ENCODE measurements around the gene IKBKE.
"Not testable (repeated sequence)": the region's sequence is repeated elsewhere in the genome, so short reads cannot be mapped to it uniquely, and the experiment has no call there.

IKBKE gene

DNA sequence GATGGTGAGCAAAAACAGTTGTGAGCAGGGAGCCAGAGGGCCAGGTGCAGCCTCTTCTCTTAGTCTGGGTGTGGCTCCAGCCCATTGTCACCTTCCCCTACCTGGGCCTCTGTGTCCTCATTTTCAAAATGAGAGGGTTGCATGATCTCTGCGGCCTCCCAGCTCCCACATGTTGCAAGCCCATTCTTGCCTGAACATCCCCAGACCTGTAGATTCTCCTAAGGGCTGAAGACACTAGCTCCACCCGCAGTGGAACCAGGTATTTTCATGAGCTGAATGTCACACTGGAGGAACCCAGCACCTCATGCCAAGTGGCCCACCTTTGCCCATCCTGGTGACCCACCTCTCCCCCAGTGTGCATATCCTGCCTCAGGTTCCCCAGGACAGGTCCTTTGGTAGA lies 12.3 kb downstream of the IKBKE start:
- Histone ChIP-seq H3K27me3 (ENCODE audit: insufficient read depth, low read length, poor library complexity, severe bottlenecking) (no peaks in the 10 kb centered on the region), H3K9me3 (ENCODE audit: insufficient read depth, low read depth, low read length) (no peaks in the 10 kb centered on the region), H3K4me1 (ENCODE audit: insufficient read depth, low read length, poor library complexity, severe bottlenecking) (peaks cover 4% of the 10 kb centered on the region), H3K4me2 (ENCODE audit: low read depth, low read length, poor library complexity, severe bottlenecking) (no peak overlapping the region), H4K20me1 (ENCODE audit: insufficient read depth, low read length, poor library complexity, severe bottlenecking) (no peaks in the 10 kb centered on the region), H3K4me3 (ENCODE audit: low read length, poor library complexity, severe bottlenecking) (no peak overlapping the region), H2AFZ (ENCODE audit: low read length) (no peak overlapping the region), H3K79me2 (ENCODE audit: insufficient read depth, low read length) (no peaks in the 10 kb centered on the region), H3K9ac (ENCODE audit: low read depth, low read length, poor library complexity, severe bottlenecking) (no peak overlapping the region), H3K9me2 (replicated peaks; ENCODE audit: low read depth, low read length) (no peaks in the 10 kb centered on the region), H3F3A (ENCODE audit: low read depth) (no peaks in the 10 kb centered on the region), H3K36me3 (ENCODE audit: insufficient read depth, low read length) (peaks cover 43% of the 10 kb centered on the region; the same call in 1 of the 2 replicates)
- TF ChIP-seq EZH2phosphoT487 (IDR thresholded peaks at IDR 0.05; ENCODE audit: borderline replicate concordance) (no peak), CTCF (conservative IDR thresholded peaks at IDR 0.05; ENCODE audit: low read length) (no peak)

DNA sequence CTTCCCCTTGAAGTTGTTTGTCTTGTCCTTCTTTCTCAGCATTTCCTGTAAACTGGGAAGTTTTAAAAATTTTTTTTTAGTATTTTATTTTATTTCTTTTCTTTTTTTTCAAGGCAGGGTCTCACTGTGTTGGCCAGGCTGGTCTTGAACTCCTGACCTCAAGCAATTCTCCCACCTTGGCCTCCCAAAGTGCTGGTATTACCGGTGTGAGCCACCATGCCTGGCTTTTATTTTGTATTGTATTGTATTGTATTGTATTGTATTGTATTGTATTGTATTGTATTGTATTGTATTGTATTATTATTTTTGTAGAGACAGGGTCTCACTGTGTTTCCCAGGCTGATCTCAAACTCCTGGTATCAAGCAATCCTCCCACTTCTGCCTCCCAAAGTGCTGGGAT lies 13.6 kb downstream of the IKBKE start:
- H3K9me3 ChIP-seq (ENCODE audit: insufficient read depth, low read depth, low read length); H3F3A ChIP-seq (ENCODE audit: low read depth); H2AFZ ChIP-seq (ENCODE audit: low read length); H3K4me3 ChIP-seq (ENCODE audit: low read length, poor library complexity, severe bottlenecking); H3K9ac ChIP-seq (ENCODE audit: low read depth, low read length, poor library complexity, severe bottlenecking); H3K4me2 ChIP-seq (ENCODE audit: low read depth, low read length, poor library complexity, severe bottlenecking); H4K20me1 ChIP-seq (ENCODE audit: insufficient read depth, low read length, poor library complexity, severe bottlenecking); H3K4me1 ChIP-seq (ENCODE audit: insufficient read depth, low read length, poor library complexity, severe bottlenecking); H3K27me3 ChIP-seq (ENCODE audit: insufficient read depth, low read length, poor library complexity, severe bottlenecking); H3K9me2 ChIP-seq (replicated peaks; ENCODE audit: low read depth, low read length); H3K79me2 ChIP-seq (ENCODE audit: insufficient read depth, low read length): not testable (repeated sequence)
- H3K36me3 ChIP-seq (ENCODE audit: insufficient read depth, low read length) = peaks cover 31% of the 10 kb centered on the region; the same call in 1 of the 2 replicates

- Histone ChIP-seq H4K20me1 (ENCODE audit: insufficient read depth, low read length, poor library complexity, severe bottlenecking) (no peaks in the 10 kb centered on the region), H3K36me3 (ENCODE audit: insufficient read depth, low read length) (peaks cover 27% of the 10 kb centered on the region; the same call in 1 of the 2 replicates), H3K9me2 (replicated peaks; ENCODE audit: low read depth, low read length) (no peaks in the 10 kb centered on the region), H3K9ac (ENCODE audit: low read depth, low read length, poor library complexity, severe bottlenecking) (no peak overlapping the region), H3K27me3 (ENCODE audit: insufficient read depth, low read length, poor library complexity, severe bottlenecking) (no peaks in the 10 kb centered on the region), H3K4me3 (ENCODE audit: low read length, poor library complexity, severe bottlenecking) (no peak overlapping the region), H3K9me3 (ENCODE audit: insufficient read depth, low read depth, low read length) (no peaks in the 10 kb centered on the region), H3K79me2 (ENCODE audit: insufficient read depth, low read length) (no peaks in the 10 kb centered on the region), H3F3A (ENCODE audit: low read depth) (no peaks in the 10 kb centered on the region), H3K4me2 (ENCODE audit: low read depth, low read length, poor library complexity, severe bottlenecking) (no peak overlapping the region), H2AFZ (ENCODE audit: low read length) (no peak overlapping the region), H3K4me1 (ENCODE audit: insufficient read depth, low read length, poor library complexity, severe bottlenecking) (peaks cover under 1% of the 10 kb centered on the region)
- TF ChIP-seq EZH2phosphoT487 (IDR thresholded peaks at IDR 0.05; ENCODE audit: borderline replicate concordance) (no peak), CTCF (conservative IDR thresholded peaks at IDR 0.05; ENCODE audit: low read length) (no peak)
Observed at GRCh38 chr1:206484901-206485300, 14.6 kb downstream of the IKBKE start.

GRCh38 chr1:206486995-206487788 lies 16.9 kb downstream of the IKBKE start:
- Histone ChIP-seq H4K20me1 (ENCODE audit: insufficient read depth, low read length, poor library complexity, severe bottlenecking) (no peaks in the 10 kb centered on the region), H3K4me2 (ENCODE audit: low read depth, low read length, poor library complexity, severe bottlenecking) (no peak overlapping the region), H3K36me3 (ENCODE audit: insufficient read depth, low read length) (peaks cover 29% of the 10 kb centered on the region; the same call in 1 of the 2 replicates), H2AFZ (ENCODE audit: low read length) (no peak overlapping the region), H3F3A (ENCODE audit: low read depth) (no peaks in the 10 kb centered on the region), H3K9me3 (ENCODE audit: insufficient read depth, low read depth, low read length) (no peaks in the 10 kb centered on the region), H3K9me2 (replicated peaks; ENCODE audit: low read depth, low read length) (no peaks in the 10 kb centered on the region), H3K4me3 (ENCODE audit: low read length, poor library complexity, severe bottlenecking) (no peak overlapping the region), H3K4me1 (ENCODE audit: insufficient read depth, low read length, poor library complexity, severe bottlenecking) (no peaks in the 10 kb centered on the region), H3K79me2 (ENCODE audit: insufficient read depth, low read length) (no peaks in the 10 kb centered on the region), H3K27me3 (ENCODE audit: insufficient read depth, low read length, poor library complexity, severe bottlenecking) (no peaks in the 10 kb centered on the region), H3K9ac (ENCODE audit: low read depth, low read length, poor library complexity, severe bottlenecking) (no peak overlapping the region)
- TF ChIP-seq CTCF (conservative IDR thresholded peaks at IDR 0.05; ENCODE audit: low read length) = no peak
- TF ChIP-seq EZH2phosphoT487 (IDR thresholded peaks at IDR 0.05; ENCODE audit: borderline replicate concordance) = no peak
